ENCODE measurements around the gene ANP32B.
"Not testable (repeated sequence)": the region's sequence is repeated elsewhere in the genome, so short reads cannot be mapped to it uniquely, and the experiment has no call there.

The ANP32B gene

DNA sequence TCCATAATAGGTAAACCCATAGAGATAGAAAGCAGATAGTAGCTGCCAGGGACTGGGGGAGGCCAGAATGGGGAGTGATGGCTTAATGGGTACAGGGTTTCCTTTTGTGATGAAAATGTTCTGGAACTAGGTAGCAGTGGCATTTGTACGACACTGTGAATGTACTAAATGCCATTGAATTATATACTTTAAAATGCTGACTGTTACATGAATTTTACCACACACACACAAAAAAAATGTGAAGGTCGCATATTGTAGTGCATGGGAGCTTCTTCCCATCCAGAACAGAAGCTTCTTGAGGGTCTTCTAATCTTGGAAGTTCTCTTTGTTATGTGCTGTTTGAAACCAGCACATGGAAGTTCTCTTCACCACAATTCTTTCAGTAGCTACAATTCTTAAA, 19.9 kb upstream of the ANP32B start:
- DNase-seq (ENCODE audit: low spot score) = no peak

- no peak for DNase-seq (ENCODE audit: low spot score)
These were observed 18.2 kb upstream of the ANP32B start for GRCh38 chr9:97964901-97965300.

GRCh38 chr9:97966493-97966892, 16.6 kb upstream of the ANP32B start:
- no peak for DNase-seq (ENCODE audit: low spot score)

DNA sequence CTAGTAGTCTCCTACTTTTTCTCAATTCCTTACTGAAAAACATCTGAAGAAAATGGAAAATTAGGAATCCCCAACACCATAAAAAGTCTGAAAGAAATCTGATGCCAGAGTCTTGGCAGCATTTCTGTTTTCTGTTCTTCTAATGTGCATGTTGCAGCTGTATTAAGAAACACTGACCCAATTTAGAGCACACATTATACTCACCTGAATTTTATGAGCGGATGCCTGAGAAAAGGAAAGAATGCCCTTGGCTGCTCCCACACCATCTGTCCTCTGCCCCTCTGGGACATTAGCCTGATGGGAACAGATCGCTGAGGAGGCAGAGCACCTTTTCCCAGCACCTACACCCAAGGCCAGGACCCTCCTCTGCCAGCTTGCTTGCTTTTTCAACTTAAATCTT, 14.1 kb upstream of the ANP32B start:
- DNase-seq (ENCODE audit: low spot score) = no peak

DNA sequence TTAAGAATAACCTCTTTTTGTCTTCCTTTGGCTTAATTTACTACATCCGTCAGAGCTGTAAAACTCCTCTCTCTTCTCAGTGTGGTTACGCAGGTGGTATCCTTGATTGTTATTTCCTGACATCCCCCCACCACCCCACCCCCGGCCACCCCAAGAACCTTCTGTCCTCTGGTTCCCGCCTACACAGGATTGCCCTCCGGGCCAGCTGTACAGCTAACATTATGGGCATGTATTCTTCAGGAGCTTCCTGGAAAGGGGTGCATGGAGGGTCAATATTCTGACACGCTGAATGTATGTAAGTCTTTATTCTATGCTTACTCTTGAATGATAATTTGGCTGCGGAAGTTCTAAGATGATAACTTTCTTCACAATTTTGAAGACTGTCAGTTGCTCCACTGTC, 13.0 kb upstream of the ANP32B start:
- no peak for DNase-seq (ENCODE audit: low spot score)

DNA sequence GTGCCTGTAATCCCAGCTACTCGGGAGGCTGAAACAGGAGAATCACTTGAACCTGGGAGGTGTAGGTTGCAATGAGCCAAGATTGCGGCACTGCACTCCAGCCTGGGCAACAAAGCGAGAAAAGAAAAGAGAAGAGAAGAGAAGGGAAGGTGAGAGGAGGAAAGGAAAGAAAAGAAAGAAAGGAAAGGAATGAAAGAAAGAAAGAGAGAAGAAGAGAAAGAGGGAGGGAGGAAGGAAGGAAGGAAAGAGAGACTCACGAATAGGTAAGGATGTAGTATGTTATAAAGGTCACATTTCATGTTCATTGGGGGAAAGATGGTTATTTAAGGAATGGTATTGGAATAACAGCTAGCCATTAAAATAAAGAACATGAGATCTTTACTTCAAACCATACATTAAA, 10.4 kb upstream of the ANP32B start:
- no peak for DNase-seq (ENCODE audit: low spot score)

DNA sequence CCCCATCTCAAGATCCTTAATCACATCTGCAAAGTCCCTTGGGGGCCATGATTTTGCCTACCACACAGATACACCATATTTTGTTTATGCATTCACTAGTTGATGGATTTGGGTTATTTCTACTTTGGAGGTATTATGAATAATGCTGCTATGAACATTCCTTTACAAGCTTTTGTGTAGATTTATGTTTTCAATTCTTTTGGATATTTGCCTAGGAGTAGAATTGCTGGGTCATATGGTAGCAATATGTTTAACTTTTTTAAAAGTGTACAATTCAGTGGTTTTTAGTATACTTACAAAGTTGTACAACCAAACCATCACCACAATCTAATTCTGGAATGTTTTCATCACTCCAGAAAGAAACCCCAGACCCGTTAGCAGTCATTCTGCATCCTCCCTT, 7.8 kb upstream of the ANP32B start:
- no peak for DNase-seq (ENCODE audit: low spot score)

GRCh38 chr9:97976633-97977032, 6.5 kb upstream of the ANP32B start:
- not testable (repeated sequence) for DNase-seq (ENCODE audit: low spot score)

GRCh38 chr9:97978371-97979130, 4.6 kb upstream of the ANP32B start:
- no peak for DNase-seq (ENCODE audit: low spot score)

DNA sequence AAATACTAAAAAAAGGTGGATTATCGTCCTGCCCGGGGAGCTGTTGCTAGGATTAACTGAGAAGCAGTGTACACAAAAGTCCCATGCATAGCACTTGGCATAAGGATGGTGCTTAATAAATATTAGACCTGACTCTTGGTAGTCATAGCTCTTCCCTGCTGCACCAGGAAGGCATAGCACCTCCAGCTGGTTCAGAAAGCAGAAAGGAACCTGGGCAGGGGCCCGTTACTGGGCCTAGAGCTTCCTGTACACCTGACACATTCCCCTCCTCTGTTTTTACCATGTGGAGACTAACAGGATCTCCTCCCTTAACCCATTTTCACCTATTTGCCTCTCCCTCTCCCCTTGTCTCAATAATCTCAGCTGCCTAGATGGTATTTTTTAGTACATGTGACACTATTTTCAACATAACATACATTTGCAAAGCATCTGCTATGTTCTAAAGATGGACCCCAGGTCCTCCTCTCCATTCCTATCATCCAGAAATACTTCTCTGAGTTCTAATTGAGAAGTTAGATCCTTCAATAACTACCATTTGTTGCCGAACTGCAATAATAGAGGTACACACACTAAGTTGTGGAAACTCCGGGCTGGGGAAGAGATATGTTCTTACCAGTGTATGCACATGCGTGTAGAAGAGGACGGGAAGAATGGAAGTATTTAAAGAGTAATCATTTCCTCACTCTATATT, 3.2 kb upstream of the ANP32B start:
- DNase-seq (ENCODE audit: low spot score) = no peak

DNA sequence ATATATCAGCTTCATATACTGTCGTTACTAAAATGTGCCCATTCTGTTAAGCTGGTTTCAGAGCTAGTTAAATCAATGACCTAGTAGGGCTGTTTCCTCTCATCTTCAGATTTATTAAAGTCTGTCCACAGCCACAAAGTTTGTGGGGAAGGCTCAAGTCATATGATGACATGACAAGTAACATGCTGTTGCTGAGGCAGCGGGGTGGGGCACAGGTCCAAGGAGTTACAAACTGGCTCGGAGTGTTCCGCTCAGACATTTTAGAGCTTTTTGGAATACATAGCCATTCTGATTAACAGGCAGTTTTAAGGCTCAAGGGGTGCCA, 2.7 kb upstream of the ANP32B start:
- DNase-seq (ENCODE audit: low spot score) = peak; percentile 90

DNA sequence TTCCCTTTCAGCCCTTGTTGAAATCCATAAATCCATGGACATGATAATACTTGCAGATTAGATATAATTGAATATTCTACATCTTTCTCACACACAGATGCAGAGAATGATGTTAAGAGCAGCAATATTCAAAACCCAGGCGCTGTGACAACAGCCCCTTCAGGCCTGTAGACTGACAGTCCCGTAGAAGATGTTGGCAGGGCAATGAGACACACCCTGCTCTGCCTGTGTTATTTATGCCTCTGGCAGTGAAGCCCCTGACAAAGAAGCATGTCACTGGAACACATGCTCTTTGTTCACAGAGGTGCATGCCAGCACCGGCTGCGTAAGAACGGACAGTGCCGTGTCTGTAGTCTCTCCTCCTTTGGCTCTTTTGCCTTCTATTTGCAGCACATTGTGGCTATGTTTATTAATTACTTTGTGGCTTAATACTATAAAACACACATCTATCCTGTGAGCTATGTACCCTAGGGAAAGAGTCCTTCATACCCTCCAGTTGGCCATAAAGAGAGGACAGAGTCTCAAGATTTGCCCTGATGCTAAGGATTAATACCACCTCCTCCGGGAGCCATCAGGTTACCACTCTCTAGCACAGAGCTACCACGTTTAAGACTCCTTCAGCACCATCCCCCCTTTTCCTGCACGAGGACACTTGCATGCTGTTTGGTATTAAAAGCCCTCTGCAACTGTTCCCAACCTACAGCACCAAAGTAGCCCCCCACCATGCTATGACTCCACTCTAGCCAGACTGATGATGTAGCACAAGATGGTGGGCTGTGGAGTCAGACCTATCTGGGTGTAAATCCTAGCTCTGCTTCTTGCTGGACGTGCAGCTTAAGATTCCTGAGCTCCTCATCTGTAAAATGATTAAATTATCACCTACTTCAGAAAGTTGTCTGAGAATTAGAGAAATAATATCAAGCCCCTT, 2.0 kb upstream of the ANP32B start:
- DNase-seq (ENCODE audit: low spot score) = peak; percentile 81

- peak; percentile 74 for DNase-seq (ENCODE audit: low spot score)
These were observed 1.1 kb upstream of the ANP32B start for GRCh38 chr9:97981846-97982682.

DNA sequence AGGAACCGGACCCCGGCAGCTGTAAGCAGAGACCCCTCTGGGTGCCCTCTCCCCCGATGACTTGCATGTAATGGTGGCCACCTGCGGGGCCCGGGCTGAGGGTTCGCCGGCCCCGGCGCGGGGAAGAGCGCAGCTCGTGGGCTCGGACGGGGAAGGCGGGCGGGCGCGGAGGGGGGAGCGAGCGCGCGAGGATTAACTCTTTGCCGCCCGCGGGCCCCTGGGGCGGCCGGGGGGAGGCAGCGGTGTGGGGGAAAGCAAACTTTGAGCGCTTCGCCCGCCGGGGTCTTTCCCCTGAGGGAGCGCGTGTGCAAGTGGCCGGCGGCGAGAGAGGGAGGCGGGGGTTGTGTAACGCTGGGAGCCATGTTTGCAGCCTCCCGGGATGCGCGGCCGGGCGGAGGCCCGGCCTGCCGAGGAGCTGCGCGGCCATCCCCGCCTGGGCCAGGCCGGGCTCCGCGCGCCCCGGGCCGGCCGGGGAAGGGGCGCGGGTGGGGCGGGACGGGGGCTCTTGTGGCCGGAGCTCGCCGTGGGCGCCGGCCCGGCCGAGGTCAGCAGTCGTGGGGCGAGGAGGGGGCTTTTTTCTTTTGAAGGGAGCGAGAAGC, 547 bp downstream of the ANP32B start:
- DNase-seq (ENCODE audit: low spot score) = peak; percentile 70

DNA sequence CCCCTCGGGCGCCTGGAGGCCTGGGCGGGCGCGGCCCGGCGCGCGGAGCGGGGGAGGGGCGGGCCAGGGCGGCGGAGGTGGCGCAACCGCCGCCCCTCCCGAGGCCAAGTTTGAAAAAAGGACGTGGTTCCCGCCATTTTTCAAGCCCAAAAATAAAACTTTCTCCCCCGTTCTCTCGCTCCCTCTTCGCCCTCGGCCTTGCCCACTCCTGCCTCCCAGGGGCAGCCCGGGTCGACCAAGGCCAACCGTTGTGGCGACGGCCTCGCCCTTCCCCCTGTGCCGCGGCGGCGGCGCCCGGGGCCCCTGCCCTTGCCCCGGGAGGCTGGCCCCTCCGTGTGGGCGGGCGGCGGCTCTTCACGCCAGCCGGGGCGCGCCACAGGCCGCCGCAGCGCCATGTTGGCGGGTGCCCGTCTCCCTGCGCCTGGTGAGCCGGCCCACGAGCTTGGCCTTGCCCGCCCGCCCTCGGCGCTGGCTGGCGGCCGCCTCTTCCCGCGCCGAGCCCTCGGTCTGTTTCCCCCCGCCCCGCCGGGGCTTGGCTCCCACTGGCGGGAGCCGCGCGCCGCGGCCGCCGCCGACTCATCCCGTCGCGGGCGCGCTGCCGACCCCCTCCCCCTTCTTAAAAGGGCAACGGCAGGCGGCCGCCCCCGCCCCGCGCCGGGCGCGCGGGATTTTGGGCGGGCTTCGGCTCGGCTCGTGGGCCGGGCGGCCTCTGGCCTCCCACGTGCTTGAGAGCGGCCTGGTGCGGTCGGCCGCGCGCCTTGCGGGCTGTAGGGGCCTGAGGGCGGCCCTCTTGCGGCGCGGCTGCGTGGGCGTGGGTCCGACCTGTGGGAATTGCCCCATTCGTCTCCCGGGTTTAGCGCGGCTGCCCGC, 1.3 kb downstream of the ANP32B start:
- DNase-seq (ENCODE audit: low spot score) = peak; percentile 75

- peak; percentile 59 for DNase-seq (ENCODE audit: low spot score)
These were observed 2.1 kb downstream of the ANP32B start for GRCh38 chr9:97985058-97985861.

GRCh38 chr9:97987487-97987886, 4.3 kb downstream of the ANP32B start:
- peak; percentile 47 for DNase-seq (ENCODE audit: low spot score)

GRCh38 chr9:97990259-97990658, 7.1 kb downstream of the ANP32B start:
- peak; percentile 68 for DNase-seq (ENCODE audit: low spot score)

DNA sequence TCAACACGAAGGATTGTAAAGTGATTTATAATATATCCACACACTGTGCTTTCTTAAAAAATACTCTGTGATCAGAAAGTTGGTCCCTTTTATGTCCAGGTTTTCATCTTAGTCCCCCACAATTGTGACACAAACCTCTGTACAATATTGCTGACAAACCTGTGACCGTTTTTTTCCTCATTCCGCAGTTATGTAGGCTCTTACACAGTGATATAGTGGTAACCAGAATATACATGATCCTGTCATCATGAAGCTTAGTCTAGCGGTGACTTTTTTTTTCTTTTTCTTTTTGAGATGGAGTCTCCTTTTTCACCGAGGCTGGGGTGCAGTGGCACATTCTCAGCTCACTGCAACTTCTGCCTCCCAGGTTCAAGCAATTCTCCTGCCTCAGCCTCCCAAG, 8.7 kb downstream of the ANP32B start:
- DNase-seq (ENCODE audit: low spot score) = no peak

DNA sequence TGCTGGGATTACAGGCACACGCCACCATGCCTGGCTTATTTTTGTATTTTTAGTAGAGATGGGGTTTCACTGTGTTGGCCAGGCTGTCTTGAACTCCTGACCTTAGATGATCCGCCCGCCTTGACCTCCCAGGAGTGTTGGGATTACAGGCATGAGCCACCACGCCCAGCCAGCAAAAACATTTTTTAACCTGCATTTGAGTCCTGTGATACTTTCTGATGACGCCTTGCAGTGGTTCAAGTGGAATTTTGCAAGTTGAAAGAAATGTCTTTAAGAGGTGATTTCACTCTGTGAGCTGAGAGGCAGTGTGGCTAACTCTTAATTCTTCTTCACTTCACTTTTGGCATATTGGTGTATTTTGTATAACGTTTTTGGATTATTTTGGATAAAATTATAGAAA, 9.1 kb downstream of the ANP32B start:
- no peak for DNase-seq (ENCODE audit: low spot score)

All from hematopoietic multipotent progenitor cell treated with erythropoietin and hydrocortisone succinate and interleukin-3 and kit ligand, for 17 days (in vitro differentiated cells).